ENCODE data around the gene RNASE3. TPM values are rescaled to one million over a fixed set of nuclear protein-coding genes. Genes with fewer than 3 reads are reported as not detected.
"Not testable (repeated sequence)": the region's sequence is repeated elsewhere in the genome, so short reads cannot be mapped to it uniquely, and the experiment has no call there.

RNASE3 gene
- 2.2 TPM for total RNA-seq

DNA sequence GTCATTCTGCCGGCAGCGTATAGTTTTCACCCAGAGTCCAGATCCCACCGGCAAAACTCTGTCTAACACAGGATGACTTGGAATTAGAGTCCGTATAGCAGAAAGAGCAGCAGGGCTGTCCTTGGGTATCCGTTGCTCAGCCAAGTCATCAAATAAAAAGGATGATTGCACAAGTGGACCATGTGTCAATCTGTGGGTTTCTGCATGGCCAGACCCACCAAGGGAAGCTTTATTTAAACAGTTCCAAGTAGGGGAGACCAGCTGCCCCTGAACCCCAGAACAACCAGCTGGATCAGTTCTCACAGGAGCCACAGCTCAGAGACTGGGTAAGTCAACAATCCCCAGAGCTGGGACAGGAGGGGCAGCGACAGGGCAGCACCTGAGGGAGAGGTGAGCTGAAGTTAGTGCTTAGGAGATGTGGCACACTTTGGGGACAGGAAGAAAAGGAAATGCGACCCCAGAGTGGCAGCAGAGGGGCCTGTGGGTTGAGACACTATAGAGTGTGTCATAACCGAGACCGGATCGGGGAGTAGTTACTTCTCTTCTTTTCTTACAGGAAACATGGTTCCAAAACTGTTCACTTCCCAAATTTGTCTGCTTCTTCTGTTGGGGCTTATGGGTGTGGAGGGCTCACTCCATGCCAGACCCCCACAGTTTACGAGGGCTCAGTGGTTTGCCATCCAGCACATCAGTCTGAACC is at the start of gene RNASE3:
Gene RNASE3, plus strand, starts transcription at position 260 of the 700 bp plus-strand sequence. Its CDS starts 302 bp downstream, at position 562.
- peaks cover 41% of the 10 kb centered on the region for H3K4me1 ChIP-seq (ENCODE audit: insufficient read depth, low read length)
- H3K4me3 ChIP-seq (ENCODE audit: low read length); H3K9me3 ChIP-seq (ENCODE audit: low read depth, low read length); H3K27me3 ChIP-seq (ENCODE audit: insufficient read depth, low read length): not testable (repeated sequence)

DNA sequence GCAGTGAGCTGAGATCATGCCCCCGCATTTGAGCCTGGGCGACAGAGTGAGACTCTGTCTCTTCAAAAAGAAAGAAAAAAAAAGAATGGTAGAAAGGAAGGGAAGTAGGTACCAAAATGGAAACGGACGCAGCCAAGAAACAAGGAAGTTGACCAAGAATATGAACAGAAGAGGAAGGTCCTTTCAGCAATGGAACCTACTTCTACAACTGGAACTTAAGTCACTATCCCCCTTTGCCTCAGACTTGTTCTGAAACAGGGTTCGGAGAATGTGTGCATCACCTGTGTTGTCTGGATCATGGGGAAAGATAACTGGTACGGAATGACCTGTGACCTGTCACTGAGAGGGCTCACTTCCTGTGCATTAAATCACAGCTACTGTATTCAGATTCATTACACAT is 44.6 kb upstream of the RNASE3 start:
- no peaks in the 10 kb centered on the region for H3K9me3 ChIP-seq (ENCODE audit: low read depth, low read length)
- H3K4me1 ChIP-seq (ENCODE audit: insufficient read depth, low read length): peaks cover 23% of the 10 kb centered on the region
- H3K4me3 ChIP-seq (ENCODE audit: low read length): no peak overlapping the region
- no peaks in the 10 kb centered on the region for H3K27me3 ChIP-seq (ENCODE audit: insufficient read depth, low read length)

DNA sequence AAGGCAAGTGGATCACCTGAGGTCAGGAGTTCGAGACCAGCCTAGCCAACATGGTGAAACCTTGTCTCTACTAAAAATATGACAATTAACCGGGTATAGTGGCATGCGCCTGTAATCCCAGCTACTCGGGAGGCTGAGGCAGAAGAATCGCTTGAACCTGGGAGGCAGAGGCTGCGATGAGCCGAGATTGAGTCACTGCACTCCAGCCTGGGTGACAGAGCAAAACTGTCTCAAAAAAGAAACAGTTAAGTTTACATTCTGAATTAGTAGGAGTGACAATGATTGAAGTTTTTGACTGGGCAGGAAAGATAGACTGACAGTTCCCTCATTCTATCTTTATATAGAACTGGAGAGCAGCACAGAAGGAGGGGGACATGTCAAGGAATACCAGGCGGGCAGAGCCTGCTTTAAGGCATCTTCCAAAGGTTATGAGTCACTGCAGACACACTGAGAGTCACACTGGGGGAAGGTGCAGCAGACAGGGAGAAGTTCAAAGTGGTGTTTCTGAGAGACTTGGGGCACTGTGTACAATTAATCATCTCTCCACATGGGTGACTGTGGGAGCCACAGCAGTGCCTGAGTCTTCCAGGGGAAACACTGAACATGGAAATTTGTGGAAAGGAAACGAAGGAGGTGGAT is 42.8 kb upstream of the RNASE3 start:
- H3K4me1 ChIP-seq (ENCODE audit: insufficient read depth, low read length): peaks cover 23% of the 10 kb centered on the region
- no peaks in the 10 kb centered on the region for H3K9me3 ChIP-seq (ENCODE audit: low read depth, low read length)
- no peaks in the 10 kb centered on the region for H3K27me3 ChIP-seq (ENCODE audit: insufficient read depth, low read length)
- H3K4me3 ChIP-seq (ENCODE audit: low read length): no peak overlapping the region

DNA sequence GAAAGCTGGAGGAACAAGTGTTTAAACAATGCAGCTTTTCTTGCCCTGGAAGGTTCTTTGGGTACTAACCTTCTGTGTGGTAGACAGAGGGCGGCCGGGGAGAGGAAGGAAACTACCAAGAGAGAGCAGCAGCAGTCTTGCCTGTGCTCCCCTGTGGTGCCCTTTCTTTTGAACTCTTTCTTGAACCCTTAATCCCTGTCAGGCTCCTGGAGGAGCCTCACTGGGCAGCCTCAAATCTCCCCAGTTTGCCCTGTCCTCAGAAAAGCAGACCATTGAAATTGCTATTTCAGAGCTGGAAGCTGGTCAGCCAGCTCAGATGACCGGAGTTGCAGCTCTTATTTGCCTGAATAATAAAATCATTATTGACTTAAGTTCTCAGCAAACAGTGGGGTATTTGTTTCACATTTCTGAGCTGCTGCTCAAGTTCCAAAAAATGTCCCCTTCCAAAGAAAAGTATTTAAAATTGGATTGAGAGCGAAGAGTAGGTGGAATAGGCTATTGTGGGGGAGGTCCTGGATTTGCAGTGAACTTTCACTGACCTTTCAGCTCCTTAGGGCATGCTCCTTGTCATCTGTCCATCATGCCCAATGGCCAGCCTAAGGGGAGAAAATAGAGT is 42.1 kb upstream of the RNASE3 start:
- no peaks in the 10 kb centered on the region for H3K27me3 ChIP-seq (ENCODE audit: insufficient read depth, low read length)
- H3K4me3 ChIP-seq (ENCODE audit: low read length): no peak overlapping the region
- no peaks in the 10 kb centered on the region for H3K9me3 ChIP-seq (ENCODE audit: low read depth, low read length)
- peaks cover 23% of the 10 kb centered on the region for H3K4me1 ChIP-seq (ENCODE audit: insufficient read depth, low read length)

DNA sequence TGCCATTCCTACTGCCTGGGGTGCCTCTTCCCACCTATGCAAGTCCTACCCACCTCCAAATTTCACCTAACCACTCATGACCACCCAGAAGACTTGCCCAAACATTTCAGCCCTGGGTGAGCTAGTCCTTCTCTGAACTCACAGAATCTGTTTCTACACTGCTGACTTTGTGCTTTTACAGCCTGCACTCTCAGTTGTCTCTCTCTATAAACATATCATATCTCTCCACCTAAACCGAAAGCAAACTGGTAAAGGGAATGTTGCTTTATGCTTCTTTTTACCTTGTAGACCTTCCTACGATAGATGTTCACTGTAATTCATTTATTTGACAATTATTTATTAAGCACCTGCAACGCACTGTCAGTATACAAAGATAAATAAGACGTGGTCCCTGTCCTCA is 38.1 kb upstream of the RNASE3 start:
- Histone ChIP-seq H3K9me3 (ENCODE audit: low read depth, low read length) (no peaks in the 10 kb centered on the region), H3K27me3 (ENCODE audit: insufficient read depth, low read length) (peaks cover 2% of the 10 kb centered on the region), H3K4me1 (ENCODE audit: insufficient read depth, low read length) (peaks cover 21% of the 10 kb centered on the region), H3K4me3 (ENCODE audit: low read length) (no peak overlapping the region)

DNA sequence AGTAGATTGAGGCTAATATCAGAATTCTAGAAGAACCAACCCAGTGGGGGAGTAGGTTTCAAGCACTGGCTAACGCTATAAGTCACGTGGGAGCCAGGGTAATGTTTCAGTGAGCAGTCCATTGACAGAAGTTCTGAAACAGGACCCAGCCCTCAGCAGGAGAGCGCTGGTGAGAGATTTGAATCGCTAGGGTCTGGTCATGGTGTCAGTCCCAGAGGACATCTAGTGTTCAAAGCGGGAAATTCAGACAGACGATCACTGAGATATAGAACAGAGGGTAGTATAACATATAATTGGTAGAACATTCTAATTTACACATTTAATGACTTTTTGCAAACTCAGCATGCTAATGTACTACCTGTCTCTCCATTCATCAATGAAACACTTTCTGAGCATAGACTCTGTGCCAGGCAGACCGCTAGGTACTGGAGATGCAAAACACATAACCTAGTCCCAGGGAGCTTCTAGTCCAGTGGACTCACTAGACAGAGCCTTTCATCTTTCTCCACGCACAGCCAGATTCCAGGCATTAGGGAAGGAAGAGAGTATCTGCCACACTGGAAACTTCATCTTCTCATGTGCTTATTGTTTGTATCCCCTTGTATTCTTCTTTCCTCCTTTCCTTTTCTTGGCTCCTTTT is 35.4 kb upstream of the RNASE3 start:
- peaks cover 10% of the 10 kb centered on the region for H3K27me3 ChIP-seq (ENCODE audit: insufficient read depth, low read length)
- H3K4me1 ChIP-seq (ENCODE audit: insufficient read depth, low read length): peaks cover 8% of the 10 kb centered on the region
- no peak overlapping the region for H3K4me3 ChIP-seq (ENCODE audit: low read length)
- H3K9me3 ChIP-seq (ENCODE audit: low read depth, low read length): no peaks in the 10 kb centered on the region

DNA sequence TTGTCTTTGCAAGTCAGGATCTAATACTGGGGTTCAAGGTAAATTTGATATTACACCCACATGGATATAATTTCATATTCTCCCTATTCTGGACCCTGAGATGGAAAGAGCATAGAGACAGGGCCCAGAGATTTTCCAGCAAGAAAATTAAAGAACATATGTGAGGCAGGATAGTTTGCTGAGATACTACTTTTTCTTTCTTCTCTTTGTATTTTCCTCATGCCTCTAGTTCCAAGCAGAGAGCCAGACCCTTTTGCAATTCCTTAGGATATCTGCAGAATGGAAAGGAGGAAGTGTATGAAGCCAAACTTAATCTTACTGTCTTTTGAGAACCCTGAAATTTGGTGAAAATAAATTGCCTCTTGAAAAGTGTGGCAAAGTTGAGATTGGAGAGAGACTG is 34.0 kb upstream of the RNASE3 start:
- Histone ChIP-seq H3K9me3 (ENCODE audit: low read depth, low read length) (no peaks in the 10 kb centered on the region), H3K4me3 (ENCODE audit: low read length) (no peak overlapping the region), H3K4me1 (ENCODE audit: insufficient read depth, low read length) (peaks cover 8% of the 10 kb centered on the region), H3K27me3 (ENCODE audit: insufficient read depth, low read length) (peaks cover 10% of the 10 kb centered on the region)

DNA sequence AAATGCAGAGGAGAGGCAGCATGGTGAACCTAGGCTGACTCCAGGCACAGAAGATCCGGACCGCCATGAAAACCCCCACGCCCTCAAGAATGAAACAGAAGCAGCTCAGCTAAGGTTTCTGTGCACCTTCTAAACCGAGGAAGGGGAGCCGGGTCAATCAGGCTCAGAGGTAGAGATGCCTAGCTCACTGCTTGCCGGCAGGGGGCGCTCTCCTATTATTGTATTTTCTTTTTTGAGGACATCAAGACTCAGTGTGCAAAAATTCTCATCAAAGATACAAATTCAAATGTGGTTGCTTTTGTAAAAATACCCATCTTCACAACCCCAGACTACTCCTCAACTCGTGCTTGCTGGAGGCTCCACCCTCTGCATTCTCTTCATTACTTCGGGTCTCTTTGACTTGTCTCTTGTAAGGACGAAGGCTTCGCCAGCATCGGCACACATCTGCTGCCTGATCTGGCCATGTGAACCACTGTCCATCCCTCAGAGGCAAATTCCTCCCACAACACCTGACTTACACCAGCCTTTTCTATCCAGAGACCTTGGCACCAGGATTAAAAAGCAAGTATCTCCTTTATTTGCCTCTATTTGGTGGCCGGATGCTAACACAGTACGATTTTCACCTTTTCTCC is 33.4 kb upstream of the RNASE3 start:
- peaks cover 10% of the 10 kb centered on the region for H3K27me3 ChIP-seq (ENCODE audit: insufficient read depth, low read length)
- H3K4me3 ChIP-seq (ENCODE audit: low read length): no peak overlapping the region
- peaks cover 8% of the 10 kb centered on the region for H3K4me1 ChIP-seq (ENCODE audit: insufficient read depth, low read length)
- H3K9me3 ChIP-seq (ENCODE audit: low read depth, low read length): no peaks in the 10 kb centered on the region

DNA sequence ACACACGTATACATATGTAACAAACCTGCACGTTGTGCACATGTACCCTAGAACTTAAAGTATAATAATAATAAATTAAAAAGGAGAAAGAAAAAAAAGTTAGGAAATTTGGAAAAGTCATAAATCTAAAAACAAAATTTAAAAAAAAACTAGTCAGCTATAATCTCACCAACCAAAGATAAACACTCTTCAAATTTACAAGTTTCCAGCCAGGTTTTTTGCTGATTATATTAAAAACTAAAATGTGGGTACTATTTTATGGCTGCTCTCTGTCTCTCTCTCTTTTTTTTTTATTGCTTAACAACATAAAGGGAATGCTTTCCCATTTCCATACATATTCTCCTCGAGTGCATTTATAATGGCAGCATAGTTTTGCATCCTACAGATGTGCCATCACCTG is 25.0 kb upstream of the RNASE3 start:
- peaks cover 9% of the 10 kb centered on the region for H3K4me1 ChIP-seq (ENCODE audit: insufficient read depth, low read length)
- H3K4me3 ChIP-seq (ENCODE audit: low read length): no peak overlapping the region
- no peaks in the 10 kb centered on the region for H3K27me3 ChIP-seq (ENCODE audit: insufficient read depth, low read length)
- no peaks in the 10 kb centered on the region for H3K9me3 ChIP-seq (ENCODE audit: low read depth, low read length)

DNA sequence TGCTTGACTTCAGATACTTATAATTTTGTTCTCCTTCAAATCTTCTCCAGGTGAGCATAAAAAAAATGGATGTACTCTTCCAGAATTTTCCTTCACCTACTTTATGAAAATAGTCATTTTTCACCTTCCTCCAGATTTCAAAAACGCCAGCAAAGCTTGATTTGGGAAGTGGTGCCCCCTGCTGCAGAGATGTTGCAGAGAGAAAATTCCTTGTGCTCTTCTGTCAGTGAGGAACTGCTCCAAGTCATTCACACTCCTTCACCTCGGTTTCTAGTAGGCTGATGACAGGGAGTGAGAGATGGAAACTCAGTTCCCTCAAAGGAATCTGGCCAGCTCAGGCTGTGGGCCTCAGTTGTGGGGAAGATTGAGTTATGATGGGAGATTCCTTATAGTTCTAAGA is 24.2 kb upstream of the RNASE3 start:
- Histone ChIP-seq H3K4me1 (ENCODE audit: insufficient read depth, low read length) (peaks cover 15% of the 10 kb centered on the region), H3K9me3 (ENCODE audit: low read depth, low read length) (no peaks in the 10 kb centered on the region), H3K27me3 (ENCODE audit: insufficient read depth, low read length) (no peaks in the 10 kb centered on the region), H3K4me3 (ENCODE audit: low read length) (no peak overlapping the region)

DNA sequence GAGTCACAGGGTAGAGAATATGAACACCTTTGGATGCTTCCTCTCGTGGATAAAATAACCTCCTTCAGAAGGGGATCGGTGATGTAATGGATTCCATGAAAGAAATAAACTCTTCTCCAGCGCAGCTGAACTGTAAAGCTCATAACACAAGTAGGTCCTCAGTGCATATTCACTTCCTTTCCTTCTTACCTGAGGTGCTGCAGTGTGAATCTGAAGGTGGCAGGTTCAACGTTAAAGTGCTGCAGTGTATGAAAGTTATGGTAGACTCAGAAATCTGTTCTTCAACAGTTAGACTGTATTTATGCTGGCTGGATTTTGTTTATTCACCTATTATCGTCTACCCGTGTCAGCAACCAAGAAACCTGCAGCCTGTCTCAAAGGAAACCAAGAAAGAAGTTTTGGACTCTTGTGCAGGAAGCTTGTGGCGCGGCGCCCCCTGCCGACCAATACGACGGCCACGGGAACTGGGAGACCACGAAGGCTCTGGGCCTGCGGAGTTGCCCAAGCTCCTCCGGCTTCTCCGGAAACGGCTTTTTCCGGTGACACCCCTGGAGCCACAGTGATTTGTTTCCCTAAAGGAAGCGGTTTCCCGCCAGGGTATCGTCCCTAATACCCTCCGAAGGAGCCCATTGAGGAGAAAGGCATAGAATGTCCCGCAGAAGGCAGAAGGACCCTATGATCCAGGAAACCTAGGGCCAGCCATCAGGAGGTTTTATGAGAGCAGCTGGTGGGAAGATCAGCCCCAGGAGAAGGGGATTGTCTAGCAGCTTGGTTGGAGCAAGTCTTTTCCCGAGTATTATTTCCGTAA is 17.6 kb upstream of the RNASE3 start:
- Histone ChIP-seq H3K4me3 (ENCODE audit: low read length) (no peak overlapping the region), H3K27me3 (ENCODE audit: insufficient read depth, low read length) (no peaks in the 10 kb centered on the region), H3K9me3 (ENCODE audit: low read depth, low read length) (no peaks in the 10 kb centered on the region), H3K4me1 (ENCODE audit: insufficient read depth, low read length) (peaks cover 38% of the 10 kb centered on the region)

DNA sequence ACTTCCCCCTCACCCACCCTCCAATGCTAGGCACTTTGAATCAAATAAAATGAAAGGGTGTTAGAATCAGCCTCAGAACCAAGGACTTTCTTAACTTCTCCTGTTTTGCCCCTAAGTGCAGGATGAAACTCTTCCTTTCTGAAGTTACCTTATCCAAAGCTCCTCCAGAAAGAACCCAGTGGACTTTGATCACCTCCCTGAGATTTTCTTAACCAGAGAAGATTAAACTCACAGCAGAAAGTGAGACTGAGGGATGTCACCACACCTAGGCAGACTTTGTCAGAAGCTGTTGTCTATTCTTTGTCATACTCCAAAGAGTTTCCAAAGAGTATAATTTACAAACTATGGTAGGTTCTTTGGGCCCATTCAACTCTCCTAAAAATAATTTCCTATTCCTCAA is 14.2 kb upstream of the RNASE3 start:
- H3K4me1 ChIP-seq (ENCODE audit: insufficient read depth, low read length): peaks cover 55% of the 10 kb centered on the region

DNA sequence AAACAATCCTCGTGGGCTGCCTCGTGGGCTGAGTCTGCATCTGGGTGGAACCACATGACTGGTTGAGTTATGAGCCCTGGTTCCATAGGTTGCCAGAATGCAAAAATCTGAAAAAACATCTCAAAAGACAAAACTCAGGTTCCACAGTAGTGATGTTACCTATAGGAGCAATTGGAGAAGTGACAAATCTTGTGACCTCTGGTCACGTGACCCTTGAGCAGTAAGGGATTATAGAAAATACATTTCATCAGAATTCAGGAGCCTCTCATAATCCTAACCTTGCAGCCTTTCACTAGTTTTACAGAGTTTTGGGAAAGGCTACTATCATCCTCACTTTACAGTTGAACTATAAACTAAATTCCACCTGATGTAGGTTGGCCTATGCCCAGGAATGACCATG is 12.5 kb upstream of the RNASE3 start:
- Histone ChIP-seq H3K4me1 (ENCODE audit: insufficient read depth, low read length) (peaks cover 46% of the 10 kb centered on the region), H3K9me3 (ENCODE audit: low read depth, low read length) (no peaks in the 10 kb centered on the region), H3K4me3 (ENCODE audit: low read length) (no peak overlapping the region), H3K27me3 (ENCODE audit: insufficient read depth, low read length) (no peaks in the 10 kb centered on the region)

More for the DNA sequence above, 14.2 kb upstream of the RNASE3 start:
- Histone ChIP-seq H3K9me3 (ENCODE audit: low read depth, low read length) (no peaks in the 10 kb centered on the region), H3K4me3 (ENCODE audit: low read length) (no peak overlapping the region), H3K27me3 (ENCODE audit: insufficient read depth, low read length) (no peaks in the 10 kb centered on the region)

DNA sequence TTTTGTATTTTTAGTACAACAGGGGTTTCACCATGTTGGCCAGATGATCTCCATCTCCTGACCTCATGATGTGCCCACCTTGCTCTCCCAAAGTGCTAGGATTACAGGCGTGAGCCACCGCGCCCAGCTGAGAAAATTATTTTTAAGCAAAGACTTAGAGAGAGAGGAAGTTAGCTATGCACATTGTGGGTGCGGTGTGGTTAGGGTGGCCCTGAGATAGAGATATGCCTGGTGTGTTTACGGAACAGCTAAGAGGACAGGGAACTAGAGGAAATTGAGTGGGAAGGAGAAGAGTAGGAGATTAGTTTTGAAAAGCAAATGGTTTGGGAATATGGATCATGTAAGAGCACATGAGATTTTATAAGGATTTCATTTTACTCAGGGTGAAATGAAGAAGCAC is 10.0 kb upstream of the RNASE3 start:
- H3K9me3 ChIP-seq (ENCODE audit: low read depth, low read length); H3K4me3 ChIP-seq (ENCODE audit: low read length); H3K27me3 ChIP-seq (ENCODE audit: insufficient read depth, low read length): not testable (repeated sequence)
- H3K4me1 ChIP-seq (ENCODE audit: insufficient read depth, low read length): peaks cover 40% of the 10 kb centered on the region
